ENCODE results near the gene MEGF6.

The MEGF6 gene

GRCh38 chr1:3485016-3485415, 126.3 kb downstream of the MEGF6 start:
- no peak for DNase-seq (ENCODE audit: low read depth)

GRCh38 chr1:3483801-3484444, 127.4 kb downstream of the MEGF6 start:
- peak; percentile 35 for DNase-seq (ENCODE audit: low read depth)

- DNase-seq (ENCODE audit: low read depth): no peak
Measured at GRCh38 chr1:3483380-3483779, 127.9 kb downstream of the MEGF6 start.

- DNase-seq (ENCODE audit: low read depth): peak; percentile 83
Measured at GRCh38 chr1:3482378-3482849, 128.9 kb downstream of the MEGF6 start.

- no peak for DNase-seq (ENCODE audit: low read depth)
Measured at GRCh38 chr1:3481836-3482375, 129.4 kb downstream of the MEGF6 start.

- DNase-seq (ENCODE audit: low read depth): no peak
Measured at GRCh38 chr1:3481046-3481445, 130.3 kb downstream of the MEGF6 start.

GRCh38 chr1:3480369-3480719, 131.0 kb downstream of the MEGF6 start:
- DNase-seq (ENCODE audit: low read depth): no peak

- DNase-seq (ENCODE audit: low read depth): no peak
Measured at GRCh38 chr1:3479511-3480368, 131.6 kb downstream of the MEGF6 start.

- DNase-seq (ENCODE audit: low read depth): no peak
Measured at GRCh38 chr1:3478187-3478586, 133.1 kb downstream of the MEGF6 start.

- no peak for DNase-seq (ENCODE audit: low read depth)
Measured at GRCh38 chr1:3477241-3477995, 133.9 kb downstream of the MEGF6 start.

- no peak for DNase-seq (ENCODE audit: low read depth)
Measured at GRCh38 chr1:3476666-3477065, 134.6 kb downstream of the MEGF6 start.

GRCh38 chr1:3475839-3476573, 135.3 kb downstream of the MEGF6 start:
- no peak for DNase-seq (ENCODE audit: low read depth)

- no peak for DNase-seq (ENCODE audit: low read depth)
Measured at GRCh38 chr1:3474421-3474820, 136.9 kb downstream of the MEGF6 start.

- DNase-seq (ENCODE audit: low read depth): no peak
Measured at GRCh38 chr1:3474016-3474415, 137.3 kb downstream of the MEGF6 start.

- peak; percentile 56 for DNase-seq (ENCODE audit: low read depth)
Measured at GRCh38 chr1:3473381-3473844, 137.9 kb downstream of the MEGF6 start.

- no peak for DNase-seq (ENCODE audit: low read depth)
Measured at GRCh38 chr1:3472906-3473305, 138.4 kb downstream of the MEGF6 start.

GRCh38 chr1:3472088-3472850, 139.0 kb downstream of the MEGF6 start:
- DNase-seq (ENCODE audit: low read depth): no peak

GRCh38 chr1:3471356-3472087, 139.8 kb downstream of the MEGF6 start:
- peak; percentile 45 for DNase-seq (ENCODE audit: low read depth)

- DNase-seq (ENCODE audit: low read depth): no peak
Measured at GRCh38 chr1:3470650-3471355, 140.5 kb downstream of the MEGF6 start.

Data from ELR (cell line).